Measurements from ENCODE around the gene PAOX.
"Not testable (repeated sequence)": the region's sequence is repeated elsewhere in the genome, so short reads cannot be mapped to it uniquely, and the experiment has no call there.

Gene PAOX

GRCh38 chr10:133411523-133412380 is 32.7 kb downstream of the PAOX start:
- DNase-seq = peak; percentile 48

GRCh38 chr10:133412381-133412711 is 33.3 kb downstream of the PAOX start:
- no peak for DNase-seq

GRCh38 chr10:133414401-133414800 is 35.3 kb downstream of the PAOX start:
- not testable (repeated sequence) for DNase-seq

GRCh38 chr10:133415752-133416151 is 36.7 kb downstream of the PAOX start:
- no peak for DNase-seq

DNA sequence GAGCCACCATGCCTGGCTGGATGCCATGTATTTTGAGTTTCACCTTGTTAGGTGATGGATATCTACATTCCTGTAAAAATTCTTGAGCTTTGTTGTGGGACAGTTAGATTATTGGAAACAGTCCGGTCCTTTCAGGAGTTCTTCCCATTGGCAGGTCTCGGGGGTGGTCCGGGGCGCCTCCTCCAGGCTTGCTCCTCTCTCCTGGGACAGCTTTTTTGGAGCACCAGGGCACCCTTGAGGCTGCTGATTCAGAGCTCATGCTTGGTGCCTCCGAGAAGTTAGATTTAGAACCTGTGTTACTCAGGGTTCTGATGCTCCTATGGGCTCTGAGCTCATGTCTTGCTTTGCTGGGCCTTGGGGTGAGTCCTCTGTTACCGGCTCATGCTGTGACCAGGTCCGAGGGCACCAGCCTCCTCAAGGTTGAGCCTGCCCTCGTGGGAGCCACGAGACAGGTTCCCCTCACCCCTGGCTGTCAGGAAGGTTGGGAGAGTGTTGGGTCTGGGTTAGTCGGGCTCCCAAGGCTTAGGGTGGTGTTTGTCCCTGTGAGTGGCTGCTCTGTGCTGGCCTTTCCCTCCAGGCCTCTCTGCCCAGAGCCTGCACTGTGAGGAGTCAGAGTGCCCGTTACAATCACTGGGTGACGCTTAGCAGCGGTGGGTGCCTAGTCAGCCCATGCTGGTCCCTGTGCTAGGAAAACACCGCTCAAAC is 39.4 kb downstream of the PAOX start:
- DNase-seq = no peak

GRCh38 chr10:133419211-133419950 is 40.3 kb downstream of the PAOX start:
- no peak for DNase-seq

DNA sequence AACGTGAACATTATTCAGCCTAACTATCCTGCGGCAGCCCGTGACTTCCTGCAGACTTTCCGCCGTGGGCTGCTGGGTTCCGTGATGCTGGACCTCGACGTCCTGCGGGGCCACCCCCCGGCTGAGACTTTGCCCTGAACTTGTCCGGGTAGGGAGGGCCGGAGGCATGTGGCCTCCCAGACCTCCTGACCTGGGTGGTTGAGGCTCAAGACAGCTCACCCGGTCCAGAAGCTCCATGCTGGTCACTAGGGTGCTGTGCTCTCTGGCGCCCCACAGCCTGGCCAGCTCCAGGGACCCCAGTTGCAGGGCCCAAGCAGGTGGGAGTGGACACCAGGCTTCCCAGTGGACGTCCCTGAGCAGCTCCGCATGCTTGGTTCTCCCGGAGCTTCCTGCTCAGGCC is 41.0 kb downstream of the PAOX start:
- DNase-seq = no peak

GRCh38 chr10:133420579-133420978 is 41.5 kb downstream of the PAOX start:
- no peak for DNase-seq

DNA sequence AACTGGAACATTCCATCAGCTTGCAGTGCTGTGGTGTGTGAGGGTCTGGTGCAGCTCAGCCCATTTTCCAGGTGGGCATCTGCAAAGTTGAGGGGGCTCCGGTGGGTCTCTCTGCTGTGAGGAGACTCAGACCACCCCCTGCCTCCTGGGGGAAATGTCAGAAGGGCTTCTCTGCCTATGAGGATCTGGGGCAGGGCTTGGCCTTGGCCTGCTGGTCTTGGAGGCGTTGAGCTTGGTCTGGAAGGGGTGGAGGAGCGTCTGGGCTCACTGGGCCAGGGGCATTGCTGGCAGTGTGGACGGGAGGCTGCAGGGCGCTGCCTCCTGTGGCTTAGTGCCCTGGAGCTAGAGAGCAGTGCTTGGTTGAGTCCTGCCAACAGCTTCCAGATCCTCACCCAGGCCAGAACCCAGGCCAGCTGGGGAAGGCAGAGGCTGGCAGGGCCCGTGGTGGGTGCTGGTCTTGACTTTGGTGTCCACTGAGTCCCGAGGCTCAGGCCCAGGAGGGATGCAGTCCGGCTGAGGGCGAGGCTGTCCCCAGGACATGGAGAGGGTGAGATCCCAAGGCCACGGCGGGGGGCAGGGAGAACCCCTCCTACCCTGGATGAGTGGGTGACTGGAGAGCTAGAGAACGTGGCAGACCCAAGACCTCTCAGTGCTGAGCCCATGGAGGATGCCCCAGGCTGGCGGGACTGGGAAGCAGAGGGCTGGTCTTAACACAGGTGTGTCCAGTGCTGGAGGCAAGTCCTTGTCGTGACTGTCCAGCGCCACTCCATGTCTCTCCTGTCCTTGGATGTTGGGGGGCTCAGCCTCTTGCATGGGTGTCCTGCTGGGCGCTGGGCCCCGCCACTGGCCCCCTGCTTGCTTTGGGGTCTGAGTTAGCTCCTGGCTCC is 42.5 kb downstream of the PAOX start:
- no peak for DNase-seq

DNA sequence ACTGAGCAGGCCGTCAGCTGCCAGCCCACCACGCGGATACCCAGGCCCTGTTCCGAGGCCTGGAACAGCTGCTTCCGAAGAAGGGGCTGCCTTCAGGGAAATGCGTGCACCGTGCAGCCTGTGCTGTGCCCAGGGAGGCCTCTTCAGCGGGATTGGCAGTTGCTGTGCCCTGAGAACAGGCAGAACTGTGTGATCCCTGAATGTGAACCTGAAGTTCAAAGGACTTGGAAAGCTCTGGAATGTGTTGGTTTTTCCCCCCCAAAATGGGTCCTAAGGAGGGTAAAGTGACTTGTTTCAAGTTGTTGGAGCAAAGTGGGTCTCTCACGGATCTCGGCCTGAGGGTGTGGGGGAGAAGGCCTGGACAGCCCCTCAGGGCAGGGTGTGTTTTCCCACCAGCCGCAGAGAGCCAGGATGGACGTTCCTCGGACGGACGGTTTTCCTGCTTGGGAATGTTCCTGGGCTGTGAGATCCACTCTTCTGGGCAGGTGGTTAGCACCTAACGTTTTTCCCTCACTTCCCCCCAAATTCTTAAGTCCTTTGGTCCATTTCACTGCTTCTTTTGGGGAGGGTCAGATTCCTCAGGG is 43.3 kb downstream of the PAOX start:
- DNase-seq = no peak

- DNase-seq = no peak
Observed at GRCh38 chr10:133422807-133423771, 44.0 kb downstream of the PAOX start.

DNA sequence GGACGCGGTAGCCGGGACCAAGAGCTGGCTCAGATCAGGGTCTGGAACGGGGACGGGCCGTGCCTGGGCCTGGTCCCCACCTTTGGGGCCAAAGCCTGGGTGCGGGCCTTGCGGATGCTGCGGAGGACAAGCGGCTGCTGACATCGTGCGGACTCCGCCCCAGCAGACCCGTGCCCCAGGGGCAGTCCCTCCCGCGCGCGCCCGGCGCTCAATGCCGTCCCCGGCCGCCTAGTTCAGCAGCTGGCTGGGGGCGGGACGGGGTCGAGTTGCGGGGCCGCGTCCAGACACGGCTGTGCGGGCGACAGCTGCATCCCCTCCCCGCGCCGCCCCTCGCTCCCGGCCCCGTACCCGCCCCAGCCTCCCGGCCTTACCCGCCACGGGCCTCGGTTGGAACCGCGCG is 45.0 kb downstream of the PAOX start:
- DNase-seq = not testable (repeated sequence)

- not testable (repeated sequence) for DNase-seq
Observed at GRCh38 chr10:133424601-133425000, 45.5 kb downstream of the PAOX start, which contains the start of gene SPRN. TSS of gene SPRN (minus strand) at chr10:133424625. CDS start at chr10:133423681, 944 bp downstream.

GRCh38 chr10:133429571-133429970 is 50.5 kb downstream of the PAOX start:
- DNase-seq = not testable (repeated sequence)

- not testable (repeated sequence) for DNase-seq
Observed at GRCh38 chr10:133431888-133432613, 53.0 kb downstream of the PAOX start.

DNA sequence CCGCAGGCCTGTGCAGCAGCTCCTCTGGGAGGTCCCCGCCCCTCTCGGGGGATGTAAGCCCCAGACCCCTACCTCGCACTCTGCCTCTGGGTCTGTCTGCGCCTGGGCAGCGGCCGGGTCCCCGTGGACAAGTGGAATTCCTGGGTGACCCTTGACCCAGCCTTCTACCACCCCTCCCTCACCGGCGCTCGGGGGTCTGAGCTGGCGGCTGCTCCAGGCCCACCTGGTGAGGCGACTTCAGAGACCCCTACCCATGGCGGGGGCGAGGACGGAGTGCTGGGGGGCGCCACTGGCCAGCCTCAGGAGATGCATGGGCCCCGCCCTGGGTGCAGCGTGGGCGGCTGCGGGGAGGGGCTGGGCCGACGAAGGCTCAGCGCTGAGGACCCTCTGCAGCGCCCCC is 53.7 kb downstream of the PAOX start:
- DNase-seq = not testable (repeated sequence)

DNA sequence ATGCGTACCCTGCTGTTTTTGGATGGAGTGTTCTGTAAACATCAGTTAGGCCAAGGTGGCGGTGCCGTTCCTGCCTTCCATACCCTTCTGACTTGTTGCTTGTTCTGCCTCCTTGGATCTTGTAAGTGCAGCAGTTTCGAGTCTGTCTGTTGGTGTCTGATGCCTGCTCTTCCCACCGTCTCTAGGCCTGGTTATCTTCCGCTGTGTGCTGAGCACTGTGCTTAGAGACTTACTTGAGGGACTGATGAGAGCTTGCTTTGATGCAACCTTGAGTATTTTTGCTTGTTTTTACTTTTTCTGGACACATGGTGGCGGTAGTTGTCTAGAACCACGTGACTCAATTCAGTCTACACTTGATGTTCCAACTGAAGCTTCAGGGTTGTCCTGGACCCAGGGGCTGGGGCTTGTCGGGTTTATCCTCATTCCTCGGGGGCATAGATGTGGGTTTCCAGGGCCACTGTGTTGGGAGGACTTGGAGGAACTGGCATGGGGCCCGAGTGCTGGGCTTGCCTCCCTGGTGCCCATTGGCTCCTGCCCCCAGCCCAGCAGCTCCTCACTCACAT is 59.7 kb downstream of the PAOX start:
- peak; percentile 66 for DNase-seq

DNA sequence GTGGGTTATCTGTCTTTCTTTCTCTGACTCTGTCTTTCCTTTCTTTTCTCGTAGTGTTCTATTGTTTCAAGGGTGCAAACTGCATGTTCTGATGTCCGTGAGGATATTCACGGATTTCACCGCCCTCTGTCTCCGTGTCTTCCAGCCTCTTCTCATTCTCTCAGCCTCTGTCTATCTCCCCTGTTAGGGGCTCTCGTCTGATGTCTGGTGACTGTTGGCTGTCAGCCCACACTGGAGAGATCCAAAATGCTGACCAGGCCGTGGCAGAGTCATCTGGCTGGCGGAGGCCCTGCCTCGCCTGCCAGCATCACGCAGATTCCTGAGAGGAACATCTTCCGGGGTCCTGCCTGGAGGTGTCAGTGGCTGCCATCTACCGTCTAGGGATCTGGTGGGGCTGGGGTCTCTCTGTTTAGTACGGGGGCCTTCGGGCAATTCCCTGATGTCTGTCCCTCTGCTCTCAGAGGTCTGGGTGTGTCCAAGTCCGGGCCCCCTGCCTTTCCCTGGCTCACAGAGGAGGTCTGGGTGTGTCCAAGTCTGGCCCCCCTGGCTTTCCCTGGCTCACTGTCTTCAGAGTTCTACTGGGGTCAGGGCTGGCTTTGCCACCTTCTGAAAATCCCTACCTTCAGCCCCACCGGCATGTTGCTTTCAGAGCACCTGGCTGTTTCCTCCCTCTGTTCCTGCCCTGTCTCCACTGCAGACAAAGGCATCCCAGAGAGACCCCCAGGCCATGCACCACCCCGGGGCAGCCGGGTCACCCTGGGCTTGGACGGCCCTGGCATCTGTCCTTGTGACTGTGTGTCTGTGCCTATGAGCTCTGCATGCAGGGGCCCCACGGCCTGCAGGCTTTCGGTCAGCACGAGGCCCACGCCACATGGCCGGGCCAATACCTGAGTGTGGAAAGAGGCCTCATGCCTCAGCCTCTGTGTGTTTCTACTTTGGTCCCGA is 60.7 kb downstream of the PAOX start:
- DNase-seq = no peak
